SK-N-SH treated with all-trans-retinoic acid at 6 μM for 48 hours (cell line): ENCODE data around the gene SLC18A3.

Experiments
- ATAC-seq: fragments of 200-7000 bp; cut with Tn5 transposase; 3 replicates; pipeline ENCODE4 v1.9.1; 2020; ENCODE audit warnings: mild to moderate bottlenecking, moderate library complexity
- ARNTL ChIP-seq: fragments of 450-650 bp; formaldehyde crosslinking; IDR thresholded peaks from 2 replicates; pipeline ENCODE4 v1.5.0; 2020; ENCODE audit warnings: low read depth, mild to moderate bottlenecking, moderate library complexity, borderline replicate concordance
- BACH2 ChIP-seq: fragments of 250-450 bp; sonication (Bioruptor Pico); IDR thresholded peaks from 2 replicates; pipeline ENCODE4 v1.9.0; 2021; ENCODE audit warnings: mild to moderate bottlenecking, borderline replicate concordance
- CSDC2 ChIP-seq: fragments of 250-450 bp; sonication (Bioruptor Pico); IDR thresholded peaks from 2 replicates; pipeline ENCODE4 v1.5.0; 2020; ENCODE audit warnings: mild to moderate bottlenecking, moderate library complexity
- OSR1 ChIP-seq: fragments of 250-450 bp; sonication (Bioruptor Pico); IDR thresholded peaks from 2 replicates; pipeline ENCODE4 v1.8.0; 2022; ENCODE audit warnings: moderate library complexity, mild to moderate bottlenecking, inconsistent platforms
- PPARA ChIP-seq: fragments of 250-450 bp; sonication (Bioruptor Pico); IDR thresholded peaks from 2 replicates; pipeline ENCODE4 v1.5.0; 2020; ENCODE audit warnings: mild to moderate bottlenecking, borderline replicate concordance
- RARB ChIP-seq: fragments of 250-450 bp; sonication (Bioruptor Pico); IDR thresholded peaks from 2 replicates; pipeline ENCODE4 v1.8.0; 2021; ENCODE audit warnings: mild to moderate bottlenecking, moderate library complexity
- SNAI2 ChIP-seq: fragments of 250-450 bp; sonication (Bioruptor Pico); IDR thresholded peaks from 2 replicates; pipeline ENCODE4 v1.5.0; 2020; ENCODE audit warnings: mild to moderate bottlenecking, moderate library complexity
- TCF4 ChIP-seq: fragments of 250-450 bp; sonication (Bioruptor Pico); IDR thresholded peaks from 2 replicates; pipeline ENCODE4 v1.8.0; 2021; ENCODE audit warnings: mild to moderate bottlenecking, moderate library complexity, borderline replicate concordance
- TOX ChIP-seq: fragments of 250-450 bp; sonication (Bioruptor Pico); IDR thresholded peaks from 2 replicates; pipeline ENCODE4 v1.8.0; 2021; ENCODE audit warnings: mild to moderate bottlenecking, moderate library complexity, borderline replicate concordance
- TSHZ2 ChIP-seq: fragments of 250-450 bp; sonication (Bioruptor Pico); IDR thresholded peaks from 2 replicates; pipeline ENCODE4 v1.5.0; 2020; ENCODE audit warnings: mild to moderate bottlenecking, moderate library complexity
- ZC3H10 ChIP-seq: fragments of 250-450 bp; sonication (Bioruptor Pico); IDR thresholded peaks from 2 replicates; pipeline ENCODE4 v1.5.1; 2021; ENCODE audit warnings: mild to moderate bottlenecking, moderate library complexity
- ZFP3 ChIP-seq: fragments of 250-450 bp; sonication (Bioruptor Pico); IDR thresholded peaks from 2 replicates; pipeline ENCODE4 v1.5.0; 2020; ENCODE audit warnings: mild to moderate bottlenecking, moderate library complexity
- ZFP30 ChIP-seq: fragments of 450-650 bp; formaldehyde crosslinking; IDR thresholded peaks from 2 replicates; pipeline ENCODE4 v1.5.0; 2022; ENCODE audit warnings: mild to moderate bottlenecking, moderate library complexity
- ZNF565 ChIP-seq: fragments of 450-650 bp; formaldehyde crosslinking; conservative IDR thresholded peaks from 2 replicates; pipeline ENCODE4 v1.5.0; 2020; ENCODE audit warnings: low read depth, mild to moderate bottlenecking, moderate library complexity
- ZNF70 ChIP-seq: fragments of 450-650 bp; formaldehyde crosslinking; IDR thresholded peaks from 2 replicates; pipeline ENCODE4 v1.5.0; 2020; ENCODE audit warnings: mild to moderate bottlenecking, moderate library complexity
- ZNF8 ChIP-seq: fragments of 450-650 bp; formaldehyde crosslinking; IDR thresholded peaks from 2 replicates; pipeline ENCODE4 v1.5.0; 2020; ENCODE audit warnings: mild to moderate bottlenecking, moderate library complexity
- TF ChIP-seq, protein P1 (sequence below): fragments of 250-450 bp; sonication (Bioruptor Pico); IDR thresholded peaks from 2 replicates; pipeline ENCODE4 v1.5.1; 2020; ENCODE audit warnings: low read depth, mild to moderate bottlenecking, moderate library complexity
- TF ChIP-seq, protein P2 (sequence below): fragments of 250-450 bp; sonication (Bioruptor Pico); IDR thresholded peaks from 2 replicates; pipeline ENCODE4 v1.8.0; 2020; ENCODE audit warnings: mild to moderate bottlenecking, moderate library complexity, borderline replicate concordance
- TF ChIP-seq, protein P3 (sequence below): fragments of 250-450 bp; sonication (Bioruptor Pico); IDR thresholded peaks from 2 replicates; pipeline ENCODE4 v1.8.0; 2021; ENCODE audit warnings: low read depth, mild to moderate bottlenecking, moderate library complexity, borderline replicate concordance
- TF ChIP-seq, protein P4 (sequence below): fragments of 250-450 bp; sonication (Bioruptor Pico); IDR thresholded peaks from 2 replicates; pipeline ENCODE4 v1.5.1; 2021; ENCODE audit warnings: mild to moderate bottlenecking, moderate library complexity

The SLC18A3 gene

DNA sequence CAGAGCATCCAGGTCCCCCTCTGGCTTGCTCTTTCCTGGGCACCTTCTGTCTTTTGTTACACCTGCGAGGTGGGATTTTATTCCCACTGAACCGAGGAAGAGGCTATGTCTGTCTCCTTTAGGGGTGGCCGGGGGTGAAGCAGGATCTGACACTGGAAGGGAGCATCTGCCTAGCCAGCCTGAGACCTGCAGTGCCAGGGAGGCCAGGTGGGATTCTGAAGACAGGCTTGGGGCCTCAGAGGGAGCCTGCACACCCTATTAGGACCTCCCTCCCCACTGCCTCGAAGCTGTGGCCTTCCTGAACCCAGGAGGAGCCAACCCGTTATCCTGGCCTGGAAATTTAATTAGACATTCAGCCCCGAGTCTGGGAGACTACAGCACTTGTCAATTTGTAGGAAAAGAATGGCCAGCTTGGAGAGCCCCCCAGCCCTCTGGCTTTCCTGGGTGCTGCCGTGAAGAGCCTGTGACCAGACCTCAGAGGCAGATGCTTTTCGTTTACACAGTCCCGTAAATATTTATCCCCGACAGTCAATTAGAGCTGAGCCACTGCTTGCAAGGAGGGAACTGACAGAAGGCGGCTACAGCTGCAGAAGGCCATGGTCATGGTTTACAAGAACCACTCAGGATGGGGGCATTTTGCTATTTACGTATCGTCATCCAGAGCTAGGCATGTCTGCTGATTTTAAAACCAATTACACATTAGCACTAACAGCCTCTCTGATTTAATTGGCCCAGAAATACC is 23.4 kb downstream of the SLC18A3 start:
- TF ChIP-seq, protein P1, sequence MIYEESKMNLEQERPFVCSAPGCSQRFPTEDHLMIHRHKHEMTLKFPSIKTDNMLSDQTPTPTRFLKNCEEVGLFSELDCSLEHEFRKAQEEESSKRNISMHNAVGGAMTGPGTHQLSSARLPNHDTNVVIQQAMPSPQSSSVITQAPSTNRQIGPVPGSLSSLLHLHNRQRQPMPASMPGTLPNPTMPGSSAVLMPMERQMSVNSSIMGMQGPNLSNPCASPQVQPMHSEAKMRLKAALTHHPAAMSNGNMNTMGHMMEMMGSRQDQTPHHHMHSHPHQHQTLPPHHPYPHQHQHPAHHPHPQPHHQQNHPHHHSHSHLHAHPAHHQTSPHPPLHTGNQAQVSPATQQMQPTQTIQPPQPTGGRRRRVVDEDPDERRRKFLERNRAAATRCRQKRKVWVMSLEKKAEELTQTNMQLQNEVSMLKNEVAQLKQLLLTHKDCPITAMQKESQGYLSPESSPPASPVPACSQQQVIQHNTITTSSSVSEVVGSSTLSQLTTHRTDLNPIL (CRISPR knock-in tag), result no peak
- TF ChIP-seq ZNF565 (CRISPR knock-in tag), result no peak
- no peak for TF ChIP-seq ZNF70 (CRISPR knock-in tag)
- TF ChIP-seq SNAI2 (CRISPR knock-in tag), result no peak
- no peak for TF ChIP-seq TSHZ2 (CRISPR knock-in tag)
- no peak for TF ChIP-seq PPARA (CRISPR knock-in tag)
- TF ChIP-seq TOX (CRISPR knock-in tag), result no peak
- TF ChIP-seq, protein P2, sequence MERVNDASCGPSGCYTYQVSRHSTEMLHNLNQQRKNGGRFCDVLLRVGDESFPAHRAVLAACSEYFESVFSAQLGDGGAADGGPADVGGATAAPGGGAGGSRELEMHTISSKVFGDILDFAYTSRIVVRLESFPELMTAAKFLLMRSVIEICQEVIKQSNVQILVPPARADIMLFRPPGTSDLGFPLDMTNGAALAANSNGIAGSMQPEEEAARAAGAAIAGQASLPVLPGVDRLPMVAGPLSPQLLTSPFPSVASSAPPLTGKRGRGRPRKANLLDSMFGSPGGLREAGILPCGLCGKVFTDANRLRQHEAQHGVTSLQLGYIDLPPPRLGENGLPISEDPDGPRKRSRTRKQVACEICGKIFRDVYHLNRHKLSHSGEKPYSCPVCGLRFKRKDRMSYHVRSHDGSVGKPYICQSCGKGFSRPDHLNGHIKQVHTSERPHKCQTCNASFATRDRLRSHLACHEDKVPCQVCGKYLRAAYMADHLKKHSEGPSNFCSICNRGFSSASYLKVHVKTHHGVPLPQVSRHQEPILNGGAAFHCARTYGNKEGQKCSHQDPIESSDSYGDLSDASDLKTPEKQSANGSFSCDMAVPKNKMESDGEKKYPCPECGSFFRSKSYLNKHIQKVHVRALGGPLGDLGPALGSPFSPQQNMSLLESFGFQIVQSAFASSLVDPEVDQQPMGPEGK (CRISPR knock-in tag), result no peak
- TF ChIP-seq BACH2 (CRISPR knock-in tag), result no peak
- no peak for TF ChIP-seq RARB (CRISPR knock-in tag)
- TF ChIP-seq, protein P3, sequence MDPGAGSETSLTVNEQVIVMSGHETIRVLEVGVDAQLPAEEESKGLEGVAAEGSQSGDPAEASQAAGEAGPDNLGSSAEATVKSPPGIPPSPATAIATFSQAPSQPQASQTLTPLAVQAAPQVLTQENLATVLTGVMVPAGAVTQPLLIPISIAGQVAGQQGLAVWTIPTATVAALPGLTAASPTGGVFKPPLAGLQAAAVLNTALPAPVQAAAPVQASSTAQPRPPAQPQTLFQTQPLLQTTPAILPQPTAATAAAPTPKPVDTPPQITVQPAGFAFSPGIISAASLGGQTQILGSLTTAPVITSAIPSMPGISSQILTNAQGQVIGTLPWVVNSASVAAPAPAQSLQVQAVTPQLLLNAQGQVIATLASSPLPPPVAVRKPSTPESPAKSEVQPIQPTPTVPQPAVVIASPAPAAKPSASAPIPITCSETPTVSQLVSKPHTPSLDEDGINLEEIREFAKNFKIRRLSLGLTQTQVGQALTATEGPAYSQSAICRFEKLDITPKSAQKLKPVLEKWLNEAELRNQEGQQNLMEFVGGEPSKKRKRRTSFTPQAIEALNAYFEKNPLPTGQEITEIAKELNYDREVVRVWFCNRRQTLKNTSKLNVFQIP (CRISPR knock-in tag), result no peak
- no peak for TF ChIP-seq CSDC2
- TF ChIP-seq, protein P4, sequence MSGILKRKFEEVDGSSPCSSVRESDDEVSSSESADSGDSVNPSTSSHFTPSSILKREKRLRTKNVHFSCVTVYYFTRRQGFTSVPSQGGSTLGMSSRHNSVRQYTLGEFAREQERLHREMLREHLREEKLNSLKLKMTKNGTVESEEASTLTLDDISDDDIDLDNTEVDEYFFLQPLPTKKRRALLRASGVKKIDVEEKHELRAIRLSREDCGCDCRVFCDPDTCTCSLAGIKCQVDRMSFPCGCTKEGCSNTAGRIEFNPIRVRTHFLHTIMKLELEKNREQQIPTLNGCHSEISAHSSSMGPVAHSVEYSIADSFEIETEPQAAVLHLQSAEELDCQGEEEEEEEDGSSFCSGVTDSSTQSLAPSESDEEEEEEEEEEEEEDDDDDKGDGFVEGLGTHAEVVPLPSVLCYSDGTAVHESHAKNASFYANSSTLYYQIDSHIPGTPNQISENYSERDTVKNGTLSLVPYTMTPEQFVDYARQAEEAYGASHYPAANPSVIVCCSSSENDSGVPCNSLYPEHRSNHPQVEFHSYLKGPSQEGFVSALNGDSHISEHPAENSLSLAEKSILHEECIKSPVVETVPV (CRISPR knock-in tag), result no peak
- no peak for TF ChIP-seq OSR1 (CRISPR knock-in tag)
- no peak for TF ChIP-seq ARNTL (CRISPR knock-in tag)
- TF ChIP-seq, all 23 proteins: peak for 0
- no peak; the same call in 2 of the 3 replicates for ATAC-seq

- TF ChIP-seq BACH2 (CRISPR knock-in tag) (no peak), ZFP3 (CRISPR knock-in tag) (no peak), PPARA (CRISPR knock-in tag) (no peak), SNAI2 (CRISPR knock-in tag) (no peak), TCF4 (CRISPR knock-in tag) (no peak), ZC3H10 (CRISPR knock-in tag) (no peak), TOX (CRISPR knock-in tag) (no peak), OSR1 (CRISPR knock-in tag) (no peak), ZNF8 (no peak), ZNF70 (CRISPR knock-in tag) (no peak), ARNTL (CRISPR knock-in tag) (no peak), ZFP30 (CRISPR knock-in tag) (no peak)
- TF ChIP-seq, protein P2 (CRISPR knock-in tag), result no peak
- TF ChIP-seq, protein P1 (CRISPR knock-in tag), result no peak
- TF ChIP-seq, protein P4 (CRISPR knock-in tag), result no peak
- ATAC-seq, result no peak
These were observed 24.1 kb downstream of the SLC18A3 start for GRCh38 chr10:49634069-49634660.
